ENCODE measurements around the gene DHRS13.

GRCh38 chr17:28880572-28880945, 22.3 kb downstream of the DHRS13 start:
- no peak for TF ChIP-seq CTCF (IDR thresholded peaks at IDR 0.05)
- no peak for TF ChIP-seq POLR2A (IDR thresholded peaks at IDR 0.05)
